Spleen (tissue), 11 donors: ENCODE results near the gene PRDM16. TPM values are rescaled to one million over a fixed set of nuclear protein-coding genes. Genes with fewer than 3 reads are reported as not detected.

Experiments
- DNase-seq: peaks from one replicate; pipeline ENCODE4 v3.0.0-alpha.2; 2020
- H3K27ac ChIP-seq, 8 donors: fragments of 200-600 bp; sonication (generic) in 7 of 8; 1 replicate in 4 of 8; 2 replicates in 4 of 8; pipeline versions ENCODE4 v1.5.0 to v1.8.0; 2016 to 2021; ENCODE audit warnings: inconsistent platforms in 4 of 8, mild to moderate bottlenecking in 4 of 8, moderate library complexity in 1 of 8
- H3K27me3 ChIP-seq, 7 donors: fragments of 200-600 bp; sonication (generic) in 6 of 7; replicated peaks in 1 of 7; 1 replicate in 4 of 7; 2 replicates in 3 of 7; pipeline versions ENCODE4 v1.5.0 to v1.8.0; 2016 to 2021; ENCODE audit warnings: inconsistent platforms in 3 of 7, mild to moderate bottlenecking in 1 of 7
- H3K36me3 ChIP-seq, 6 donors: fragments of 200-600 bp; sonication (generic) in 5 of 6; 1 replicate in 4 of 6; 2 replicates in 2 of 6; pipeline versions ENCODE4 v1.5.0 to v1.8.0; 2016 to 2021; ENCODE audit warnings: inconsistent platforms in 2 of 6
- H3K4me1 ChIP-seq, 6 donors: fragments of 200-600 bp; sonication (generic) in 5 of 6; 1 replicate in 3 of 6; 2 replicates in 3 of 6; pipeline versions ENCODE4 v1.5.0 to v1.8.0; 2016 to 2021; ENCODE audit warnings: inconsistent platforms in 3 of 6
- H3K4me3 ChIP-seq, 8 donors: fragments of 200-600 bp; sonication (generic) in 7 of 8; 1 replicate in 4 of 8; 2 replicates in 4 of 8; pipeline versions ENCODE4 v1.5.0 to v1.8.0; 2016 to 2021; ENCODE audit warnings: inconsistent platforms in 4 of 8, mild to moderate bottlenecking in 4 of 8, moderate library complexity in 2 of 8
- H3K9me3 ChIP-seq, 8 donors: fragments of 200-600 bp; sonication (generic) in 7 of 8; 1 replicate in 4 of 8; 2 replicates in 4 of 8; pipeline versions ENCODE4 v1.5.0 to v1.8.0; 2016 to 2021; ENCODE audit warnings: inconsistent platforms in 4 of 8
- CTCF ChIP-seq, 11 experiments: fragments of 200-600 bp in 7 of 11; fragments of 450-650 bp in 4 of 11; sonication (generic) in 4 of 11; IDR thresholded peaks in 8 of 11; conservative IDR thresholded peaks in 3 of 11; 1 replicate in 7 of 11; 2 replicates in 4 of 11; pipeline versions ENCODE4 v1.4.0 to v1.8.0; 2016 to 2021; ENCODE audit warnings: antibody characterized with exemption in 11 of 11, inconsistent platforms in 4 of 11, mild to moderate bottlenecking in 1 of 11
- POLR2A ChIP-seq, 3 donors: fragments of 450-650 bp; IDR thresholded peaks; one replicate each; pipeline ENCODE4 v1.5.1; 2017; ENCODE audit warnings: antibody characterized with exemption in 3 of 3, mild to moderate bottlenecking in 1 of 3
- POLR2AphosphoS5 ChIP-seq, 3 donors: sonication (generic); formaldehyde crosslinking; IDR thresholded peaks; one replicate each; pipeline ENCODE4 v1.5.1; 2017; ENCODE audit warnings: antibody characterized with exemption in 3 of 3
- WGBS, 5 donors: extraction: QIAGEN DNeasy Blood & Tissue Kit in 3 of 5; methylation state at CpG; one replicate each; pipeline versions ENCODE4 v1.1.5 to v1.1.7; 2013 to 2018; 5-methylcytosine and 5-hydroxymethylcytosine counted together
- intact Hi-C: fragments of 100-400 bp; cut with DNase I; formaldehyde crosslinking; loops from one replicate; pipeline ENCODE4 v1.15.0; 2023; ENCODE audit warnings: low total_unique reads
- polyA plus RNA-seq, 3 donors: library from polyadenylated mRNA; stranded (reverse); fragments of 200-250 nt; gene quantifications; one replicate each; pipeline ENCODE4 v1.2.1, GENCODE V29; 2013
- total RNA-seq, 7 donors: library from RNA; depleted of rRNA in 3 of 7; stranded (reverse); fragments of >200 nt in 3 of 7; fragmentation: NEBNext Ultra II Directional in 4 of 7; extraction: Animal tissue kit (Norgen Biotek cat#: 25700) in 4 of 7; gene quantifications; one replicate each; pipeline versions ENCODE4 v1.1.0 to v1.2.1, GENCODE V29; 2016 to 2021
- donor health status: healthy with polysubstance abuse.
- donor health status: DM: no; HTN: no; CAD: no; lungs with moderate emphysema.
- donor health status: DM: no; HTN: no; CAD: no.
- donor health status: Bipolar disorder and iron deficiency.
- donor health status: healthy.
- donor health status: DM: no; HTN: no; CAD: no.
- donor health status: DM: yes; HTN: yes; CAD: no.

PRDM16 gene
- total and polyA plus RNA-seq, 10 donors: 0.43 to 3.2 (median 1.4) TPM

- intact Hi-C loops: no loop called here
- Histone ChIP-seq H3K4me1 (peaks cover 0 to 32% (median 9%) of the 10 kb centered on the region in 6 donors), H3K27me3 (peaks cover 0 to 83% (median 37%) of the 10 kb centered on the region in 7 donors), H3K27ac (no peak overlapping the region), H3K4me3 (no peak overlapping the region), H3K36me3 (no peaks in the 10 kb centered on the region), H3K9me3 (no peaks in the 10 kb centered on the region)
- no peak for DNase-seq
- no peak for TF ChIP-seq CTCF (IDR thresholded peaks at IDR 0.05 in 8 of 11, conservative IDR thresholded peaks at IDR 0.05 in 3 of 11)
- no peak for TF ChIP-seq POLR2A (IDR thresholded peaks at IDR 0.05)
- no peak for TF ChIP-seq POLR2AphosphoS5 (IDR thresholded peaks at IDR 0.05)
- 85 to 91% (median 89%) methylated on average over 22 to 25 of the region's 25 CpGs for WGBS, 5 donors
Observed at GRCh38 chr1:3310718-3311400, 241.9 kb downstream of the PRDM16 start.

GRCh38 chr1:3311711-3312110, 242.7 kb downstream of the PRDM16 start:
- no peak for TF ChIP-seq POLR2A (IDR thresholded peaks at IDR 0.05)
- TF ChIP-seq POLR2AphosphoS5 (IDR thresholded peaks at IDR 0.05): no peak
- TF ChIP-seq CTCF (IDR thresholded peaks at IDR 0.05 in 8 of 11, conservative IDR thresholded peaks at IDR 0.05 in 3 of 11): no peak
- WGBS, 5 donors: 80 to 96% (median 92%) methylated on average over 5 to 8 of the region's 8 CpGs
- Histone ChIP-seq H3K4me1 (peaks cover 0 to 35% (median 9%) of the 10 kb centered on the region in 6 donors), H3K27ac (no peak overlapping the region), H3K4me3 (no peak overlapping the region), H3K9me3 (peaks cover 0 to 6% (median 5%) of the 10 kb centered on the region in 8 donors), H3K36me3 (no peaks in the 10 kb centered on the region), H3K27me3 (peaks cover 0 to 83% (median 37%) of the 10 kb centered on the region in 7 donors)
- no peak for DNase-seq
- intact Hi-C loops: no loop called here

- Histone ChIP-seq H3K27ac (peak overlapping the region in 6 of 8 donors; percentile 52 to 82 (median 76)), H3K9me3 (peaks cover 0 to 13% (median 10%) of the 10 kb centered on the region in 8 donors)
Observed at GRCh38 chr1:3312310-3312897, 243.4 kb downstream of the PRDM16 start.

More at GRCh38 chr1:3312310-3312897, 243.4 kb downstream of the PRDM16 start:
- no peak overlapping the region for H3K4me3 ChIP-seq
- no peak for TF ChIP-seq POLR2A (IDR thresholded peaks at IDR 0.05)
- TF ChIP-seq POLR2AphosphoS5 (IDR thresholded peaks at IDR 0.05): no peak
- no peak for TF ChIP-seq CTCF (IDR thresholded peaks at IDR 0.05 in 8 of 11, conservative IDR thresholded peaks at IDR 0.05 in 3 of 11)
- H3K27me3 ChIP-seq: peaks cover 0 to 83% (median 37%) of the 10 kb centered on the region in 7 donors
- no peak for DNase-seq
- intact Hi-C loops: no loop called here
- peaks cover 0 to 35% (median 11%) of the 10 kb centered on the region in 6 donors for H3K4me1 ChIP-seq
- WGBS, 5 donors: 89 to 95% (median 91%) methylated on average over 12 to 24 of the region's 24 CpGs
- no peaks in the 10 kb centered on the region for H3K36me3 ChIP-seq
